ENCODE results near the gene LSM7. TPM values are rescaled to one million over a fixed set of nuclear protein-coding genes. Genes with fewer than 3 reads are reported as not detected.

LSM7 gene
- total and polyA plus RNA-seq, 2 experiments from 2014 or later = 299 to 409 TPM

DNA sequence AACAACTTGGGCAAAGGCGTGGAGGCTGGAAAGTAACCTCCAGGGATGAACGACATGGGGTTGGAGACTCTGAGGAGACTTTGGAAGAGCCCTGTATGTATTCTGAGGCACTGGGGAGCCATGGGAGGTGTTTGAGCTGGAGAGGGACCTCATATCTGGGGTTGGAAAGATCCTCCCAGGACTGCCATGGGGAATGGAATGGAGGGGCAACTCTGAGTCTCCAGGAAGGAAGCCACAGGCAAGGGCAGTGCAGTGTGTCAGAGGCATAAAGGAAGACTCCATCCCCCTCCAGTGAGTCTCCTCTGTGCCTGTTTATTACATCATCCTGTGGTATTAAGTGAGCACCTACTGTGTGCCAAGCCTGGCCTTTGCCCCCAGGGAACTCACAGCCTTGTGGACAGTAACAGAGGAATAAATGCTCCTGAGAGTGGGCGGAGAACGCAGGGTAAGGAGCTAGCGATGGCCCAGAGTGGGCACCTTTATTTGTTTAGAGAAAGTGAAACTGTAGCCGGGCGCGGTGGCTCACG is 54.1 kb downstream of the LSM7 start (continued):
- TF ChIP-seq, protein P1, sequence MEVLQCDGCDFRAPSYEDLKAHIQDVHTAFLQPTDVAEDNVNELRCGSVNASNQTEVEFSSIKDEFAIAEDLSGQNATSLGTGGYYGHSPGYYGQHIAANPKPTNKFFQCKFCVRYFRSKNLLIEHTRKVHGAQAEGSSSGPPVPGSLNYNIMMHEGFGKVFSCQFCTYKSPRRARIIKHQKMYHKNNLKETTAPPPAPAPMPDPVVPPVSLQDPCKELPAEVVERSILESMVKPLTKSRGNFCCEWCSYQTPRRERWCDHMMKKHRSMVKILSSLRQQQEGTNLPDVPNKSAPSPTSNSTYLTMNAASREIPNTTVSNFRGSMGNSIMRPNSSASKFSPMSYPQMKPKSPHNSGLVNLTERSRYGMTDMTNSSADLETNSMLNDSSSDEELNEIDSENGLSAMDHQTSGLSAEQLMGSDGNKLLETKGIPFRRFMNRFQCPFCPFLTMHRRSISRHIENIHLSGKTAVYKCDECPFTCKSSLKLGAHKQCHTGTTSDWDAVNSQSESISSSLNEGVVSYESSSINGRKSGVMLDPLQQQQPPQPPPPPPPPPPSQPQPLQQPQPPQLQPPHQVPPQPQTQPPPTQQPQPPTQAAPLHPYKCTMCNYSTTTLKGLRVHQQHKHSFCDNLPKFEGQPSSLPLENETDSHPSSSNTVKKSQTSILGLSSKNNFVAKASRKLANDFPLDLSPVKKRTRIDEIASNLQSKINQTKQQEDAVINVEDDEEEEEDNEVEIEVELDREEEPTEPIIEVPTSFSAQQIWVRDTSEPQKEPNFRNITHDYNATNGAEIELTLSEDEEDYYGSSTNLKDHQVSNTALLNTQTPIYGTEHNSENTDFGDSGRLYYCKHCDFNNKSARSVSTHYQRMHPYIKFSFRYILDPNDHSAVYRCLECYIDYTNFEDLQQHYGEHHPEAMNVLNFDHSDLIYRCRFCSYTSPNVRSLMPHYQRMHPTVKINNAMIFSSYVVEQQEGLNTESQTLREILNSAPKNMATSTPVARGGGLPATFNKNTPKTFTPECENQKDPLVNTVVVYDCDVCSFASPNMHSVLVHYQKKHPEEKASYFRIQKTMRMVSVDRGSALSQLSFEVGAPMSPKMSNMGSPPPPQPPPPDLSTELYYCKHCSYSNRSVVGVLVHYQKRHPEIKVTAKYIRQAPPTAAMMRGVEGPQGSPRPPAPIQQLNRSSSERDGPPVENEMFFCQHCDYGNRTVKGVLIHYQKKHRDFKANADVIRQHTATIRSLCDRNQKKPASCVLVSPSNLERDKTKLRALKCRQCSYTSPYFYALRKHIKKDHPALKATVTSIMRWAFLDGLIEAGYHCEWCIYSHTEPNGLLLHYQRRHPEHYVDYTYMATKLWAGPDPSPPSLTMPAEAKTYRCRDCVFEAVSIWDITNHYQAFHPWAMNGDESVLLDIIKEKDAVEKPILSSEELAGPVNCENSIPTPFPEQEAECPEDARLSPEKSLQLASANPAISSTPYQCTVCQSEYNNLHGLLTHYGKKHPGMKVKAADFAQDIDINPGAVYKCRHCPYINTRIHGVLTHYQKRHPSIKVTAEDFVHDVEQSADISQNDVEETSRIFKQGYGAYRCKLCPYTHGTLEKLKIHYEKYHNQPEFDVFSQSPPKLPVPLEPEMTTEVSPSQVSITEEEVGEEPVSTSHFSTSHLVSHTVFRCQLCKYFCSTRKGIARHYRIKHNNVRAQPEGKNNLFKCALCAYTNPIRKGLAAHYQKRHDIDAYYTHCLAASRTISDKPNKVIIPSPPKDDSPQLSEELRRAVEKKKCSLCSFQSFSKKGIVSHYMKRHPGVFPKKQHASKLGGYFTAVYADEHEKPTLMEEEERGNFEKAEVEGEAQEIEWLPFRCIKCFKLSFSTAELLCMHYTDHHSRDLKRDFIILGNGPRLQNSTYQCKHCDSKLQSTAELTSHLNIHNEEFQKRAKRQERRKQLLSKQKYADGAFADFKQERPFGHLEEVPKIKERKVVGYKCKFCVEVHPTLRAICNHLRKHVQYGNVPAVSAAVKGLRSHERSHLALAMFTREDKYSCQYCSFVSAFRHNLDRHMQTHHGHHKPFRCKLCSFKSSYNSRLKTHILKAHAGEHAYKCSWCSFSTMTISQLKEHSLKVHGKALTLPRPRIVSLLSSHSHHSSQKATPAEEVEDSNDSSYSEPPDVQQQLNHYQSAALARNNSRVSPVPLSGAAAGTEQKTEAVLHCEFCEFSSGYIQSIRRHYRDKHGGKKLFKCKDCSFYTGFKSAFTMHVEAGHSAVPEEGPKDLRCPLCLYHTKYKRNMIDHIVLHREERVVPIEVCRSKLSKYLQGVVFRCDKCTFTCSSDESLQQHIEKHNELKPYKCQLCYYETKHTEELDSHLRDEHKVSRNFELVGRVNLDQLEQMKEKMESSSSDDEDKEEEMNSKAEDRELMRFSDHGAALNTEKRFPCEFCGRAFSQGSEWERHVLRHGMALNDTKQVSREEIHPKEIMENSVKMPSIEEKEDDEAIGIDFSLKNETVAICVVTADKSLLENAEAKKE (CRISPR knock-in tag; IDR thresholded peaks at IDR 0.05) = no peak
- TF ChIP-seq EZH2phosphoT487 (IDR thresholded peaks at IDR 0.05; ENCODE audit: unreplicated experiment) (no peak), STAT1 (IDR thresholded peaks at IDR 0.05; ENCODE audit: unreplicated experiment) (no peak), ZNF331 (CRISPR knock-in tag; IDR thresholded peaks at IDR 0.05; ENCODE audit: low read depth) (no peak), CREB1 (CRISPR knock-in tag; IDR thresholded peaks at IDR 0.05; ENCODE audit: low read depth) (no peak), ZNF114 (CRISPR knock-in tag; IDR thresholded peaks at IDR 0.05) (no peak), POLR2AphosphoS5 (IDR thresholded peaks at IDR 0.05; ENCODE audit: low read depth) (no peak)
- TF ChIP-seq, protein P2, sequence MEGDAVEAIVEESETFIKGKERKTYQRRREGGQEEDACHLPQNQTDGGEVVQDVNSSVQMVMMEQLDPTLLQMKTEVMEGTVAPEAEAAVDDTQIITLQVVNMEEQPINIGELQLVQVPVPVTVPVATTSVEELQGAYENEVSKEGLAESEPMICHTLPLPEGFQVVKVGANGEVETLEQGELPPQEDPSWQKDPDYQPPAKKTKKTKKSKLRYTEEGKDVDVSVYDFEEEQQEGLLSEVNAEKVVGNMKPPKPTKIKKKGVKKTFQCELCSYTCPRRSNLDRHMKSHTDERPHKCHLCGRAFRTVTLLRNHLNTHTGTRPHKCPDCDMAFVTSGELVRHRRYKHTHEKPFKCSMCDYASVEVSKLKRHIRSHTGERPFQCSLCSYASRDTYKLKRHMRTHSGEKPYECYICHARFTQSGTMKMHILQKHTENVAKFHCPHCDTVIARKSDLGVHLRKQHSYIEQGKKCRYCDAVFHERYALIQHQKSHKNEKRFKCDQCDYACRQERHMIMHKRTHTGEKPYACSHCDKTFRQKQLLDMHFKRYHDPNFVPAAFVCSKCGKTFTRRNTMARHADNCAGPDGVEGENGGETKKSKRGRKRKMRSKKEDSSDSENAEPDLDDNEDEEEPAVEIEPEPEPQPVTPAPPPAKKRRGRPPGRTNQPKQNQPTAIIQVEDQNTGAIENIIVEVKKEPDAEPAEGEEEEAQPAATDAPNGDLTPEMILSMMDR (conservative IDR thresholded peaks at IDR 0.05; ENCODE audit: low read depth in 2 of 2) = no peak
- TF ChIP-seq, protein P3, sequence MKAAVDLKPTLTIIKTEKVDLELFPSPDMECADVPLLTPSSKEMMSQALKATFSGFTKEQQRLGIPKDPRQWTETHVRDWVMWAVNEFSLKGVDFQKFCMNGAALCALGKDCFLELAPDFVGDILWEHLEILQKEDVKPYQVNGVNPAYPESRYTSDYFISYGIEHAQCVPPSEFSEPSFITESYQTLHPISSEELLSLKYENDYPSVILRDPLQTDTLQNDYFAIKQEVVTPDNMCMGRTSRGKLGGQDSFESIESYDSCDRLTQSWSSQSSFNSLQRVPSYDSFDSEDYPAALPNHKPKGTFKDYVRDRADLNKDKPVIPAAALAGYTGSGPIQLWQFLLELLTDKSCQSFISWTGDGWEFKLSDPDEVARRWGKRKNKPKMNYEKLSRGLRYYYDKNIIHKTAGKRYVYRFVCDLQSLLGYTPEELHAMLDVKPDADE (IDR thresholded peaks at IDR 0.05) = no peak

All from GM23338 (cell line).